GM18867 (cell line): ENCODE measurements around the gene DYNAP.

Source experiments
- ATAC-seq: cut with Tn5 transposase; IDR thresholded peaks from one replicate; pipeline ENCODE4 v1.9.1; 2021; ENCODE audit warnings: mild to moderate bottlenecking, moderate library complexity; ENCODE audit not compliant: unreplicated experiment

Gene DYNAP, protein sequence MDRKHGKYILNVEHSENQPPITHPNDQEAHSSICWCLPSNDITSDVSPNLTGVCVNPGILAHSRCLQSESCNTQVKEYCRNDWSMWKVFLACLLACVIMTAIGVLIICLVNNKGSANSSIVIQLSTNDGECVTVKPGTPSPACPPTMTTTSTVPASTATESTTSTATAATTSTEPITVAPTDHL

GRCh38 chr18:54590945-54591344, at the start of gene DYNAP:
TSS of gene DYNAP (plus strand) at chr18:54591245. CDS start at chr18:54591283, 38 bp downstream.
- ATAC-seq, result no peak

- no peak for ATAC-seq
These were observed 39.5 kb upstream of the DYNAP start for GRCh38 chr18:54551590-54551989.

DNA sequence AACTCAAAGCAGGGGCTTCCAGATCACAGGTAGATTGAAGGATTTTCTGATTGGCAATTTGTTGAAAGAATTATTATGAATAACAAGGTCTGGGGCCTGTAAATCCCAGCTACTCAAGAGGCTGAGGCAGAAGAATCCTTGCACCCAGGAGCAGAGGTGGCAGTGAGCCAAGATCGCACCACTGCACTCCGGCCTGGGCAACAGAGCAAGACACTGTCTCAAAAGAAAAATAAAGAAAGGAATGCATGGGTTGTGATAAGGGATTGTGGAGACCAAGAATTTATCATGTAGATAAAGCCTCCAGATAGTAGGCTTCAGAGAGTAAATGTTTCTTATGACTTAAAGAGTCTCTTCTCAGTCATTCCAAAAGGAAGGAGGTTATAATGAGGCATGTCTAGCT, 35.8 kb upstream of the DYNAP start:
- ATAC-seq, result no peak

DNA sequence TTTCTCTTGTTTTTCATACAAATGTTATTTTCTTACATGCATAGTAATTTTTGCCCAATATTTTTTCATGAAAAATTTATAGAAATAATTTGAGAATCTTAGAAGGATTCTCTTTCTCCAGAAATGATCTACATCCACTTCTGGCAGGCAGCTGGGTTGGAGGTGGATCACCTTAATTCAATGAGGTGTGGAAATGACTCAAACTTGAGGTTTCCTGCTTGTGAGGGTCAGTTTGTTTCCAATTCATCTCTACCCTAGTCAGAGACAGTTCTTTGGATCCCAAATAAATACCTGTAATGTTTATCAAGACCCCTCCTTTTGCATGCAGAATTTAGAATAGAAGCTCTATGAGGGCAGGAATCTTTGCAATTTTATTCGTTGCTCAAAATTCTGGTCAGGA, 35.0 kb upstream of the DYNAP start:
- ATAC-seq, result no peak

GRCh38 chr18:54557958-54558357, 33.1 kb upstream of the DYNAP start:
- no peak for ATAC-seq

DNA sequence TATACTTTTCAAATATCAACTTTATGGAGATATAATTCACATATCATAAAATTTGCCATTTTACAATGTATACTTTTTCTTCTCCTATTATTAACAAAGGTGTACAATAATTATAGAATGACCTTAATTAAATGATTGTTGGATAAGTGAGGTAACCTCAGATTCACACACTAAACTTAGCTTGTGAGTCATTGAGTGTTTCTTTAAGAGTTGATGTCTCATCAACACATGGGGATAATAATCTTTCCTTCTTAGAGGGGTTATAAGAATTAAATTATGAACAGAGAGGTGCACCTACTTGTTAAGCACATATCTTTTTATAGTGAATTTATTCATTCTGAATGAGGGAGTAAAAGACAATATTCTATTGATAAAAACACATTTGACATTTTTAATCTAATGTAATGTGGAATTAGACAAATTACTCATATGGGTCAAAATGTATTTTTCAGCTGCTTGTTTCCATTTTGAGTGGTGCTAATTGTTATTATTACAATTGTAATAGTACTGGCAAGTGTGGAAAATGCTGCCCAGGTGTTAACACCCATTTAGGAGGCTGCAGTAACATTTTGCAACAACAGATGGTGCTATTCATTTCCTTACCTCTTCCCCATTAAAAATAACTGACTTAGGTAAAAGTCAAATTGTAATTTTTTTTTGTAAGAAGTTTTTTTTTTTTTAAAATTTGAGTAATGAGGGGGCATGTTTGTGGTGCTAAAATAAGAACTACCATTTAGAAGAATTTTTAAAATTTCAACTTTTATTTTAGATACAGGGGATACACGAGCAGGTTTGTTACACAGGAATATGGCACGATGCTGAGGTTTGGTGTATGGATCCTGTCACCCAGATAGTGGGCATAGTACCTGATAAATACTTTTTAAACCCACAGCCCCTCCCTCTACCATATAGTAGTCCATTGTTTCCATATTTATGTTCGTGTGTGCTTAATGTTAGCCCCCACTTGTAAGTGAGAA, 32.1 kb upstream of the DYNAP start:
- ATAC-seq, result peak; percentile 71

DNA sequence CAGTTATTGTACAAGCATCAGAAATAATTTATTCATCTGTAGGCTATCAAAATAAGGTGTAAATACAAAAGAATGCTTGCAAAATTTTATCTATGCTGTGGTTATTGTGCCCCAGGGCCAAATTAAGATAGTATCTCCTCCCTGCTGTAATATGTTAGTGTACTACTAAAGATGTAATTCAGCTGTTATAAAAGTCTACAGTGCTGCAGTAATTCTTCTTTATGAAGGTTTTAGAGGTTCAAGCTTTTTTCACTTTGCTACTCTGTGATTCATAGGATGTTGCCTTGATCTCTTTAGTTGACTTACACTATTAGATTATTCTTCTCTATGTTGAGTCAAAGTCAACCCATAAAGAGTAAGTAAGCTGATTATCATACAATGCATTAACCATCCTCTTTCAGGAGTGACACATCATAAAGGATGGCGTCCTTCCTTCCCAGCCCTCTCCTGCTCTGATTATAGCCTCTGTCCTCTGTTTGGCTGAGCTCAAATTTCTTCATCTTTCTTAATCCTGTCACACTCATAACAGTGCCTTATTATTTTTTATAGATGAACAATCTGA, 29.3 kb upstream of the DYNAP start:
- no peak for ATAC-seq

GRCh38 chr18:54580202-54580729, 10.8 kb upstream of the DYNAP start:
- ATAC-seq, result no peak

DNA sequence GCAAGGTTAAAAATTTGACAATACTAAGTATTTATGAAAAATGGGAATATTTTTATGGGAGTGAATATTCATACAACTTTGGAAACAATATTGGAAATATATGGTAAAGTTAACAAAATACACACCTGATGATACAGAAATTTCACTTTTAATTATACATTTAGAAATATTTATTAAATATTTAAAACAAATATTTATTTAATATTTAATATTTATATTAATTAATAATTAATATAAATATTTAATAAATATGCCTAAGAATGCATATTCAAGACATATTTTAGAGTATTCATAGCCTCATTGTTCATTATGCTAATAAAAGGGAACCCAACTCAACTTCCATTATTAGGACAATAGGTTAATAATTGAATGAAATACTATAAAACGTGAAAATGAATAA, 7.0 kb upstream of the DYNAP start:
- ATAC-seq, result no peak

DNA sequence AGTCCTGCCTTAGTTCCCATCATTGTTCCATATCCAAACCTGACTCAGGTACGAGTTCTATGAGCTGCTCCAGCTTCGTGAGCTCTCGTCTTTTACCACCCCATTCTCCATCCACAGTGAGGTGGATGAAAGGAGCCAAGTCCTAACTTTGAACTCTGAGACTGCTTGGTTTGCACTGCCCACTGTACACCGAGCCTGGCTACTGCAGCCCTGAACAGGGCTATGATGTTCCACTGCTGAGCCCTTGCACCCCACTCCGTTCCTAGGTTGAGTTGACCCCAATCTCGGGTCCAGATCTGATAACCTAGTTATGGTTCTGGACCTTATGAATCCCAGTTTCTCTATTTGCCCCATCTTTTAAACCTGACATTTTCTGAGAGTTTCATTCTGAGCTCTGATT, 5.3 kb upstream of the DYNAP start:
- no peak for ATAC-seq

- no peak for ATAC-seq
These were observed 13.2 kb downstream of the DYNAP start for GRCh38 chr18:54604211-54604610.

DNA sequence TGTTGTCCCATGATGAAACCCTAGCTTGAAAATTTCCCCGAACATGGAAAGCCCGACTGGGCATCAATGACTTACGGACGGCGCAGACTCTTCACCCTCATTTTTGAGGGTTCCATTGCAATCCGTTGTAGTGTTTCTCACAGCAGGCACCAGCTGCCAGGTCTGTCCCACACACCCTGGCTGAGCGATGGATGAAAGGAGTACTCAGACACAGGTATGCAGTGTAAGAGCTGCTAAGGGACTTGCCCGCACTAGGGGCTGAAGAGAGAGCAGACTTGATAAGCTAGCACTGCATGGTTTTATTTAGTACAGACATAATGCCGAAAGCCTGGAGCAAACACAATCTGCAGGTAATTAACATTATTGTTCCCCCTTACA, 15.8 kb downstream of the DYNAP start:
- no peak for ATAC-seq

GRCh38 chr18:54607213-54608027, 16.4 kb downstream of the DYNAP start:
- ATAC-seq, result no peak

GRCh38 chr18:54608028-54608642, 17.1 kb downstream of the DYNAP start:
- no peak for ATAC-seq

- ATAC-seq, result no peak
These were observed 20.8 kb downstream of the DYNAP start for GRCh38 chr18:54611816-54612215.

DNA sequence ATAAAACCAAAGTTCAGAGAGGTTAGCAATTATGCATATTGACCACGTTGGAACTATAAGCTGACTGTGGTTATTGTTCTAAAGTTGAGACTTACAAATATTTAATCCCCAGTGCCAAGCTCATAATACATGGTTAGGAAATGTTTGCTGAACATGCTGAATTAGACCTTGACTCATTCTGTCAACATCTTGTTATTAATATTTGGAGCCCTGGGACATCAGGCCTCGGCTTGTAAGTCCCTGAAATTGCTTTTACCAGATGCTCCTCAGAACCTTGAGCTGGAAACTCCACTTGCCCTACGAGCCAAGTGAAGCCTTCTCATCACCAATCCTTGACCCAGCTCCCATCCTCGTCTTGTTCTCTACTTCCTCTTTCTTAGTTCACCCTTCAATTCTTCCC, 21.2 kb downstream of the DYNAP start:
- ATAC-seq, result no peak

DNA sequence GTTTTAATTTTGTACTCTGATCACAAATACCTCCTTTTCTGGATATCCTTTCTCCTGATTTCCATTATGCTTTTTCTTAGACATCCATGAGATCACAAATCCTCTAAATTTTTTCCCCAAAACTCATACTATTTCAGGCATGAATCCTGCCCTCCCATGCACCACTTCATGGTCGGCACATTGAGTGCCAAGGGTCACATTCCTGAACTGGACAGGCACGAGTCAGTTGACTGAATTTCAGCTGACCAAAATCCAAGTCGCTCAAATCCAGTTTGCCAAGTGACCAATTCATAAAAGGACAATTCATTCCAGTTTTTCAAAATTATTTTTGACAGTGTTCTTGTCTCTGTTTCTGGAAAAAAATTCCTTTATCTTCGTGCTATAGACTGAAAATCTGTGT, 22.1 kb downstream of the DYNAP start:
- no peak for ATAC-seq

- peak; percentile 78 for ATAC-seq
These were observed 25.3 kb downstream of the DYNAP start for GRCh38 chr18:54616220-54616848.

- no peak for ATAC-seq
These were observed 31.0 kb downstream of the DYNAP start for GRCh38 chr18:54622084-54622483.

- ATAC-seq, result no peak
These were observed 35.7 kb downstream of the DYNAP start for GRCh38 chr18:54626779-54627178.
